GM18867 (cell line): Measurements from ENCODE around the gene GGTLC2.
"Not testable (repeated sequence)": the region's sequence is repeated elsewhere in the genome, so short reads cannot be mapped to it uniquely, and the experiment has no call there.

ENCODE experiments used
- ATAC-seq: cut with Tn5 transposase; IDR thresholded peaks from one replicate; pipeline ENCODE4 v1.9.1; 2021; ENCODE audit warnings: mild to moderate bottlenecking, moderate library complexity; ENCODE audit not compliant: unreplicated experiment

Gene GGTLC2

DNA sequence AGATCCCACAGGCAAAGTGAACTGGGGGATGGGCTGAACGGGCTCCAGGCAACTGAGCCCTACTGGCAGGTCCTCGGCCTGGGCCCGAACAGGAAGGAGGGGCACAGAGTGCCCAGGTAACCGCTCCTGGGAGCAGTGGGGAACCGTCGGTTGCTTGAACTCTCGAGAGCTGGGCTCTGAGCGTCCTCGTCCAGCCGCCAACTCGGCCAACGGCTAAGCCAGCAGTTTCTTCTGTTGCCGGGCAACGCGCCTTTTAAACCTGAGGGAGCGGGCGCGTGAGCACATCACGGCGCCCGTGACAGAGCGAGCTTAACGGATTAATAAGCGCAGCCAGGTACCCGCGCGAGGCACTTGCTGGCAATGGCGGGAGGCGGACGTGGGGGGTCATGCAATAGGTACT, at the start of gene GGTLC2:
Gene GGTLC2 (plus strand): TSS at position 301 of the 400 bp plus-strand sequence. CDS start 1,732 bp downstream, outside the sequence.
- not testable (repeated sequence) for ATAC-seq

DNA sequence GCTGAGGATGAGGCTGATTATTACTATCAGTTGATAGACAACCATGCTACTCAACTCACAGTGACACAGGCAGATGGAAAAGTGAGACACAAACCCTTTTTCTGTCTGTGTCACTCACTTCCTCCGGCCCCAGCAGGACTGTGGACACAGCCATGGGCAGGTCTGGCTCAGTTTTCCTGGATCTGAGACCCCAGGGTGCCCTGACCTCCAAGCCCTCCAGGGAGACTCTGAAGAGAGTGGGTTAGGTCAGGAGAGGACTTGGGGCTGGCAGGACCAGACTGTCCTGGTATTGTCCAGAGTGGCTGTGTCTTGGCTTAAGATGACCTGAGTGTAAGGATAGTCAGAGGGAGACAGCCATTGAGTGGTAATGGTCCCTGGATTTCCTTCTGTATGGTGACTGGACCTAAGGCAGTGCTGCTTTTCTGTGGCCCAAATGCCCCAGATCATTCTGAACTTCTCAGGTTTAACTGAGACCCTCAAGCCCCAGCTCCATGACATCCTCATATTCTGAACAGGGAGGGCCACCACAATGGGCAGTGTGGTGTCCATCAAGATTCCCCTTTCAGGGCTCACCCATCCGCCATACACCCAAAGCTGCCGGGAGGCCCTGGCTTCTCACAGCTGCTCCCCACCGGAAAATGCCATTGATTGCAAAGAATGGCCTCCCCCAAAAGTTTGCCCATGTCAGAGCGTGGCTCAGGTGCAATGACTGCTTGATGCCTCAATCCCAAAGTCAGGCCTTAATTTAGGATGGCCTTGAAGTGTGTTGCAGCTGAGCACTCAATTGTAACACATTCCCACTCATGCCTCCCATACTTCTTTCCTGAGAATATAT, 49.2 kb upstream of the GGTLC2 start:
- ATAC-seq, result no peak

GRCh38 chr22:22598144-22598543, 46.3 kb upstream of the GGTLC2 start:
- no peak for ATAC-seq

GRCh38 chr22:22599248-22599647, 45.2 kb upstream of the GGTLC2 start:
- no peak for ATAC-seq

GRCh38 chr22:22600531-22601261, 43.7 kb upstream of the GGTLC2 start:
- ATAC-seq, result no peak

- ATAC-seq, result no peak
These were observed 40.9 kb upstream of the GGTLC2 start for GRCh38 chr22:22603470-22603947.

- ATAC-seq, result no peak
These were observed 39.9 kb upstream of the GGTLC2 start for GRCh38 chr22:22604326-22605073.

DNA sequence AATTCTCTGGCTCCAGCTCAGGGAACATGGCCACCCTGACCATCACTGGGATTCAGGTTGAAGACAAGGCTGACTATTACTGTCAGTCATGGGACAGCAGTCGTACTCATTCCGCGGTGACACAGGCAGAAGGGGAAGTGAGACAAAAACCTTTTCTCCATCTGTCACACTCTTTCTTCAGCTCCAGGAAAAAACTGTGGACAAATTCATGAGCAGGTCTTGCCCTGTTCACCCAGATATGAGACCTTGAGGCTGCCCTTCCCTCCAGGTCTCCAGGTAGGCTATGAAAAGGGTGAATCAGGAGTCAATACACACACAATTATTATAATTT, 39.4 kb upstream of the GGTLC2 start:
- ATAC-seq, result no peak

DNA sequence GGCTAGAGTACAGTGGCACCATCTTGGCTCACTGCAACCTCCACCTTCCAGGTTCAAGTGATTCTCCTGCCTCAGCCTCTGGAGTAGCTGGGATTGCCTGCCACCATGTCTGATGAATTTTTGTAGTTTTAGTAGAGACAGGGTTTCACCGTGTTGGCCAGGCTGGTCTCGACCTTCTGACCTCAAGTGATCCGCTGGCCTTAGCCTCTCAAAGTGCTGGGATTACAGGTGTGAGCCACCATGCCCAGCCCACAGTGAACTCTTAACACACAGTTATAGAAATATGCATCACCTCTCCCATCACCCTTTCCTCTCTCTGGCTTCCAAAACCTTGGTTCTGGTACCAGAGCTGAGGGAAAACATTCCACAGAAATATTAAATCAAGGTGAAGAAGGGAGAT, 36.4 kb upstream of the GGTLC2 start:
- ATAC-seq, result not testable (repeated sequence)

DNA sequence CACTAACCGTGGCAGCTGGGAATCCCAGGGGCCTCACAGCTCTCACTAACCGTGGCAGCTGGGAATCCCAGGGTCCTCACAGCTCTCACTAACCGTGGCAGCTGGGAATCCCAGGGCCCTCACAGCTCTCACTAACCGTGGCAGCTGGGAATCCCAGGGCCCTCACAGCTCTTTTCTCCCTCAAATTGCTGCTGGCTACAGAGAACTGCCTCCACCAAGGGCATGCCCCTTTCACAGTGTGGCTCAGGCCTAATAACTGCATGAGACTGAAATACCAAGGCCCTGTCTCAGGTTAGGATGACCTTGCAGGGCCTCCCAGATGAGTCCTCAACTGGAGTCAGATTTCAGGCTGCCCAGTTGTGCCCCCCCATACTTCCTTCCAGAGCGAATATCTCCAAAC, 35.1 kb upstream of the GGTLC2 start:
- ATAC-seq, result no peak

- no peak for ATAC-seq
These were observed 31.9 kb upstream of the GGTLC2 start for GRCh38 chr22:22612516-22612915.

GRCh38 chr22:22614065-22614464, 30.3 kb upstream of the GGTLC2 start:
- no peak for ATAC-seq

DNA sequence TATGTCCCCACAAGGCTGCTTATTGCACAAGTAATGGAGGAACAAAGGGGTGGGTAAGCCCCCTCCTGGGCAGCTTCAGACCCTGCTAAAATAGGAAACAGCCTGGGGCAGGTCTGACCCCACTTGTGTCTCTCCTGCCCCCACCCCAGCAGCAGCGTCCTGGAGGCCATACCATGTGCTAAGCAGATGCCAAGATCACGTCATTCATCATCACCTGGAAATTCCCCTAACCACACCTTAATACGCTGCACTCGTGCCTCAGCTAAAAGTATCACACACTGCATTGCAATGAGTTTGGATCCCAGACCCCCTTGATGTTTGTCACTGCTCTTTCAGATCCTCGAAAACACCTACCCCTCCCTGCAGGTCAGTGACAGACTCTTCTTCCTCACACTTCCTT, 27.8 kb upstream of the GGTLC2 start:
- ATAC-seq, result no peak

DNA sequence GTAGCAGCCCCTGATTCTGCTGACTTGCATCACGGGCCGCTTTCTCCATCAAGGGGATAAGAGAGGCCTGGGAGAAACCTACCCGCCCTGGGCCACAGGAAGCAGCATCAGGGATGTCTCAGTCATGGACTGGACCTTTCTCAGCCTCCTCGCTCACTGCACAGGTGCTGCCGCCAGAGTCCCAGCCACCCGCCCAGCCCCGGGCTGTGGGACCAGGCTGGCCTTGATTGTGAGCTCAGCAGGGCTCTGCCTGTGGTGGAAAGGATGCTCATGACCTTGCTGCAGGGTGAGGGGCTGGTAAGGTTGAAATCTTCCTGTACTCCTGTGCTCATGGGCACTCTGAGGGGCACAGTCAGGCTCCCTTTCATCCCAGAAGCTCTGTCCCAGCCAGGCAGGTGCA, 26.0 kb upstream of the GGTLC2 start:
- ATAC-seq, result no peak

DNA sequence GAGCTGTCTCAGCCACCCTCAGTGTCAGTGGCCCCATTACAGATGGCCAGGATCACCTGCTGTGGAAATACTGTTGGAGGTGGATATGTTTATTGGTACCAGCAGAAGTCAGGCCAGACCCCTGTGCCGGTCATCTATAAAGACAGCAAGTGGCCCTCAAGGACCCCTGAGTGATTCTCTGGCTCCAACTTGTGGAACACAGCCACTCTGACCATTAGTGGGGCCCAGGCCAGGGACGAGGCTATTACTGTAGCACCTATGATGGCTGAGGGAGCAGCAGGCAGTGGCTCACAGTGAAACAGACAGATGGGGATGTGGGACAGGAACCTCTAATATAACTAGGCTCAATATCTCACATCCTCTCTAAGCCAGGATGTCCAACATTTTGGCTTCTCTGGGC, 25.5 kb upstream of the GGTLC2 start:
- ATAC-seq, result no peak

- ATAC-seq, result no peak
These were observed 24.5 kb upstream of the GGTLC2 start for GRCh38 chr22:22619765-22620414.

DNA sequence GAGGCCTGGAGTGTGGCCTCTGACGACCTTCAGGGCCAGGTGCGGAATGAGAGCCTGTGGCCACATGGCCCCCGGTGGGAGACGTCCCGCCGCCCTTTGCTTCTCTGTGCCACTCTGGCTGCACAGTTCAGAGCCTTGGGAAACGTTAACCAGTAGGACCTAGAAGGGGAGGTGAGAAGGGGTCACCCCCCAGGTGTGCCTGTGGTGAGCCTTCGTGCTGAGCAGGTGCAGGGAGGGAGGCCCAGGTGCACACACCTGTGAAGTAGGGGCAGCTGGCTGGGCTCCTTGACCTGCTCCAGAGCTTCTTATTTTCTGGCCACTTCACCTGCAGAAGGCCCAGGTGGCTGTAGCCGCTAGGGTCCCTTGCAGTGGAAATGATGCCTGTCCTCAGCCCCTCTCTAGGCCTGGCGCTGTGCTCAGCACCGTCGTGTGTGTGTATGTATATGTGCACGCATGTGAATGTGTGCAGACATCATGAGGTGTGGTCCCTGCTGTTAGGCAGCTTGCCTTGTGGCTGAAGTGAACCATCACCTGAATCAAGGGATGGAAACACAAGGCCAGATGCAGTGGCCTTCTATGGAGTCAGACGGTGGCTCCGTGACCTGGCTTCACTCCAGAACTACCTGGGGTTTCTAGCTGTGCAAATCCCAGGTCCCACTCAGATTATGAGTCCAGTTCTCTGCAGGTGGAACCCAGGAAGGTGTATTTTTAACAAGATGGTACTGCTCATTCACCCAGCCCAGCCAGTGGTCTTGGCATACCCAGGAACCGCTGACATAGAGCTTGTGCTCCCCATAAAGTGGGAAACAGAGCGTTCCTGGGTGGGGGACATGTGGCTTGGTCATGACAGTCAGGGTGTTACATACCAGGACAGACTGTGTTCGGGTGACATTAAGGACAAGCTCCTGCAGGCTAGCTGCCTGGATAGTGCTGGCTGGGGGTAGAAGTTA, 15.6 kb upstream of the GGTLC2 start:
- ATAC-seq, result not testable (repeated sequence)

GRCh38 chr22:22631223-22631652, 13.2 kb upstream of the GGTLC2 start:
- not testable (repeated sequence) for ATAC-seq

- not testable (repeated sequence) for ATAC-seq
These were observed 12.2 kb upstream of the GGTLC2 start for GRCh38 chr22:22632226-22632625.

- ATAC-seq, result not testable (repeated sequence)
These were observed 10.9 kb upstream of the GGTLC2 start for GRCh38 chr22:22633533-22633932.
